Measurements from ENCODE around the gene CSF3. TPM values are rescaled to one million over a fixed set of nuclear protein-coding genes. Genes with fewer than 3 reads are reported as not detected.
A peak's percentile ranks its signal among the peaks of the same experiment; 100 is the strongest.

Gene CSF3
- total and polyA plus RNA-seq, 2 of the 13 experiments (the other 11 are each of a cell fraction or from before 2014, with no cell fraction given), result 0.09 TPM; not detected in 1

DNA sequence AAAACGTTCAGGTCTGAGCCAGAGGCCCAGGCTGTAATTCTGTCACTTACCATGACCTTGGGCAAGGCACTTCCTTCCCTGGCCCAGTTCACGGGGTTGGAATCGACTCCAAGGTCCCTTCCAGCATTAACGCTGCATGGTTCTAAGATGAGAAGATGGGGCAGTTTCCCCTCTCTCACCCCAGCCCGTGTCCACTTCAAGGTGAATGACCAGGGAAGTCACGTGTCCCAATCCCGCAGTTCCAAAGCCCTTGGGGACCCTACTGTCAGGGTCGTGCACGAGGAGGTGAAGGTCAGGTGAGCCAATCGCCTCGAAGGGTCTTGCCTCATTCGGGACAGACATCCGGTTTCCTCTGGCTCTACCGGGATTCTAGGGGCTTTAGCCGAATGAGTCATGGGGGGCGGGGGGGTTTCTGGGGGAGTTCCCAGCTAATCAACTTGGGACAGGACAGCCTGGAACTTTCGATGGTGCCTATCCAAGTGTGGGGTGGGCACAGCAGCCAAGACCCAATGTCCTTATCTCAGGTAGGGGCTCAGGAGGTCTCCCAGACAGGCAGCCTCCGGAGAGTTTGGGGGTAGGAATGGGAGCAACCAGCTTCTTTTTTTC, 762 bp upstream of the CSF3 start (continued):
- TF ChIP-seq, protein P1, sequence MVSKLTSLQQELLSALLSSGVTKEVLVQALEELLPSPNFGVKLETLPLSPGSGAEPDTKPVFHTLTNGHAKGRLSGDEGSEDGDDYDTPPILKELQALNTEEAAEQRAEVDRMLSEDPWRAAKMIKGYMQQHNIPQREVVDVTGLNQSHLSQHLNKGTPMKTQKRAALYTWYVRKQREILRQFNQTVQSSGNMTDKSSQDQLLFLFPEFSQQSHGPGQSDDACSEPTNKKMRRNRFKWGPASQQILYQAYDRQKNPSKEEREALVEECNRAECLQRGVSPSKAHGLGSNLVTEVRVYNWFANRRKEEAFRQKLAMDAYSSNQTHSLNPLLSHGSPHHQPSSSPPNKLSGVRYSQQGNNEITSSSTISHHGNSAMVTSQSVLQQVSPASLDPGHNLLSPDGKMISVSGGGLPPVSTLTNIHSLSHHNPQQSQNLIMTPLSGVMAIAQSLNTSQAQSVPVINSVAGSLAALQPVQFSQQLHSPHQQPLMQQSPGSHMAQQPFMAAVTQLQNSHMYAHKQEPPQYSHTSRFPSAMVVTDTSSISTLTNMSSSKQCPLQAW (CRISPR knock-in tag; IDR thresholded peaks at IDR 0.05), result no peak
- no peak for TF ChIP-seq ZMAT5 (CRISPR knock-in tag; IDR thresholded peaks at IDR 0.05; ENCODE audit: borderline replicate concordance, low read depth)
- no peak for TF ChIP-seq FUBP1 (CRISPR knock-in tag; IDR thresholded peaks at IDR 0.05; ENCODE audit: borderline replicate concordance)
- TF ChIP-seq ZNF367 (CRISPR knock-in tag; IDR thresholded peaks at IDR 0.05; ENCODE audit: borderline replicate concordance), result no peak
- TF ChIP-seq HOXA3 (CRISPR knock-in tag; IDR thresholded peaks at IDR 0.05), result no peak
- no peak for TF ChIP-seq TEF (CRISPR knock-in tag; IDR thresholded peaks at IDR 0.05)
- TF ChIP-seq ETV6 (CRISPR knock-in tag; conservative IDR thresholded peaks at IDR 0.05), result no peak
- no peak for TF ChIP-seq ZNF333 (CRISPR knock-in tag; IDR thresholded peaks at IDR 0.05; ENCODE audit: borderline replicate concordance)
- no peak for TF ChIP-seq STAT5B (CRISPR knock-in tag; IDR thresholded peaks at IDR 0.05)
- 0 out of 2 replicates have a peak, but pooled peaks have one; percentile 4 for TF ChIP-seq DMAP1 (CRISPR knock-in tag; IDR thresholded peaks at IDR 0.05)
- no peak for TF ChIP-seq SNAPC2 (CRISPR knock-in tag; IDR thresholded peaks at IDR 0.05)
- no peak for TF ChIP-seq ZNF674 (CRISPR knock-in tag; IDR thresholded peaks at IDR 0.05; ENCODE audit: low read depth)
- TF ChIP-seq ARID5B (CRISPR knock-in tag; IDR thresholded peaks at IDR 0.05), result peak; percentile 24; the same call in 1 of the 2 replicates
- TF ChIP-seq MAZ (IDR thresholded peaks at IDR 0.05; ENCODE audit: borderline replicate concordance, low read depth, low read length), result no peak
- no peak for TF ChIP-seq MAZ (CRISPR knock-in tag; IDR thresholded peaks at IDR 0.05; ENCODE audit: low read depth)
- TF ChIP-seq BCLAF1 (IDR thresholded peaks at IDR 0.05), result no peak
- TF ChIP-seq ZNF567 (CRISPR knock-in tag; IDR thresholded peaks at IDR 0.05; ENCODE audit: borderline replicate concordance), result 0 out of 2 replicates have a peak, but pooled peaks have one; percentile 2
- TF ChIP-seq ZNF468 (CRISPR knock-in tag; IDR thresholded peaks at IDR 0.05), result no peak

Data from HepG2 (cell line).